ENCODE results near the gene SRCIN1.

DNA sequence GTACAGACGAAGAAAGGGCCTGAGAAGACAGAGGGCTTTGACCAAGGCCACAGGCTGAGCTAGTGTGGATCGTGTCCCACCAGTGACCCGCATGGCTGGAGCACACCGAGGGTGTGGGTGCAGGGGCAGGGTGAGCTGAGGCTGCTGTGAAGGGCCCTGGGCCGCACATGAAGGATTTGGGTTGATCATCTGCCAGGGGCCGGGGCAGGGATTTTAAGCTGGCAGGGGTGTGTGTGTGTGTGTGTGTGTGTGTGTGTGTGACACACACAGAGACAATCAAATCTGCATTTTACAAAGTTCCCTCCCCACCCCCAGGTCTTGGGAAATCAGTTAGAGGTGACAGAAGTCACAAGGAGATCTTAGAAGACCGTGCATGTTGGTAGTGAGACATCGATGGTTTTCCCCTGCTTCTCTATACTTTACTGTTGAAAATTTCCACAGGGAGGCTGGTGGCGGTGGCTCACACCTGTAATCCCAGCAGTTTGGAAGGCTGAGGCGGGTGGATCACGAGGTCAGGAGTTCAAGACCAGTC, 65.2 kb downstream of the SRCIN1 start:
- no peak for TF ChIP-seq EZH2 (IDR thresholded peaks at IDR 0.05; ENCODE audit: low read length, unreplicated experiment)
- TF ChIP-seq, protein P1, sequence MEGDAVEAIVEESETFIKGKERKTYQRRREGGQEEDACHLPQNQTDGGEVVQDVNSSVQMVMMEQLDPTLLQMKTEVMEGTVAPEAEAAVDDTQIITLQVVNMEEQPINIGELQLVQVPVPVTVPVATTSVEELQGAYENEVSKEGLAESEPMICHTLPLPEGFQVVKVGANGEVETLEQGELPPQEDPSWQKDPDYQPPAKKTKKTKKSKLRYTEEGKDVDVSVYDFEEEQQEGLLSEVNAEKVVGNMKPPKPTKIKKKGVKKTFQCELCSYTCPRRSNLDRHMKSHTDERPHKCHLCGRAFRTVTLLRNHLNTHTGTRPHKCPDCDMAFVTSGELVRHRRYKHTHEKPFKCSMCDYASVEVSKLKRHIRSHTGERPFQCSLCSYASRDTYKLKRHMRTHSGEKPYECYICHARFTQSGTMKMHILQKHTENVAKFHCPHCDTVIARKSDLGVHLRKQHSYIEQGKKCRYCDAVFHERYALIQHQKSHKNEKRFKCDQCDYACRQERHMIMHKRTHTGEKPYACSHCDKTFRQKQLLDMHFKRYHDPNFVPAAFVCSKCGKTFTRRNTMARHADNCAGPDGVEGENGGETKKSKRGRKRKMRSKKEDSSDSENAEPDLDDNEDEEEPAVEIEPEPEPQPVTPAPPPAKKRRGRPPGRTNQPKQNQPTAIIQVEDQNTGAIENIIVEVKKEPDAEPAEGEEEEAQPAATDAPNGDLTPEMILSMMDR (conservative IDR thresholded peaks at IDR 0.05; ENCODE audit: low read depth, low read length) = no peak

Measured in PC-3 (cell line).